ENCODE results near the gene EMC8.

GRCh38 chr16:85819245-85819644 is 19.9 kb upstream of the EMC8 start:
- TF ChIP-seq CTCF (conservative IDR thresholded peaks at IDR 0.05 in 1 of 2, IDR thresholded peaks at IDR 0.05 in 1 of 2; ENCODE audit: extremely low read depth in 1 of 2, insufficient read depth in 1 of 2, low read depth in 1 of 2, low read length in 2 of 2) = peak; percentile 75
- no peak for TF ChIP-seq EZH2 (IDR thresholded peaks at IDR 0.05; ENCODE audit: borderline replicate concordance, low read length)

All from mammary epithelial cell (primary cell).